ENCODE measurements around the gene CEP192.

The CEP192 gene

GRCh38 chr18:13004396-13004795 is 13.2 kb downstream of the CEP192 start:
- no peak for TF ChIP-seq CTCF (IDR thresholded peaks at IDR 0.05; ENCODE audit: extremely low read depth, missing control alignments)
- no peak for DNase-seq (ENCODE audit: low spot score)

DNA sequence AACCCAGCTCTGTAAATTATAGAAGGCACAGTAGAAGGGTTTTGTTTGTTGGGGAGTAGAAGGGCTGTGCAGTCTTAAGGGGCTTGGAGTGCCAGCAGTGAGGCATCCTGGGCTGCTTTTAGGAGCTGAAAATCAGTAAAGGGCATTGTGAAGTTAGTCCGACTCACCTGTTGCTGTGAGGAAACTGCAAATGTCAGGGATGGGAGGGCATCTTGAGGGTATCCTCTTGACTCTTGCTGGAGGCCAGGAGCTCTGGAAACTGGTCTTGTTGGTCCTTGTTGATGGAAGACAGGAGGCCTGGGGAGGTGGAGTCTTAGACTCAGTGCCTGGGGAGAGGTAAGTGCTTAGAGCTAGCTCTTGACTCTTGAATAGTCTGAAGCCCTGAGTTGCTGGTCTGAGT is 14.1 kb downstream of the CEP192 start:
- TF ChIP-seq CTCF (IDR thresholded peaks at IDR 0.05; ENCODE audit: extremely low read depth, missing control alignments) = no peak
- no peak for DNase-seq (ENCODE audit: low spot score)

- TF ChIP-seq CTCF (IDR thresholded peaks at IDR 0.05; ENCODE audit: extremely low read depth, missing control alignments) = no peak
- DNase-seq (ENCODE audit: low spot score) = no peak
These were observed 15.5 kb downstream of the CEP192 start for GRCh38 chr18:13006531-13007247.

DNA sequence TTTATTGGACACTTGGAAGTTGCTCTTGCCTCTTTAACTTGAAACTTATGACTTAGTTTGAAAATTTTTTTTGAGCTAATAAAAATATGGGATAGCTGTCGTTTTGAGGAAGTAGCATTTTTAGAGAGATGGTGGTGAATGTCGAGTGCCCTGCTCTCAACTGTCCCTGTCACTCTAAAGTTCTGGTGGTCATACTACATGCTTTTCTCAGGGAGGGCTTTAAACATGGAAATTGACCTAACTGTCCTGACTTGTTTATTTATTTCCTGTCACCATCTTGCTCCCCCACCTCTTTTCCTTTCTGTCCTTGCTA is 16.0 kb downstream of the CEP192 start:
- TF ChIP-seq CTCF (IDR thresholded peaks at IDR 0.05; ENCODE audit: extremely low read depth, missing control alignments) = no peak
- no peak for DNase-seq (ENCODE audit: low spot score)

GRCh38 chr18:13011719-13012118 is 20.6 kb downstream of the CEP192 start:
- no peak for TF ChIP-seq CTCF (IDR thresholded peaks at IDR 0.05; ENCODE audit: extremely low read depth, missing control alignments)
- no peak for DNase-seq (ENCODE audit: low spot score)

GRCh38 chr18:13014232-13014631 is 23.1 kb downstream of the CEP192 start:
- no peak for TF ChIP-seq CTCF (IDR thresholded peaks at IDR 0.05; ENCODE audit: extremely low read depth, missing control alignments)
- no peak for DNase-seq (ENCODE audit: low spot score)

- TF ChIP-seq CTCF (IDR thresholded peaks at IDR 0.05; ENCODE audit: extremely low read depth, missing control alignments) = no peak
- DNase-seq (ENCODE audit: low spot score) = no peak
These were observed 23.7 kb downstream of the CEP192 start for GRCh38 chr18:13014818-13015217.
